ENCODE measurements around the gene CHAF1B.

The CHAF1B gene

DNA sequence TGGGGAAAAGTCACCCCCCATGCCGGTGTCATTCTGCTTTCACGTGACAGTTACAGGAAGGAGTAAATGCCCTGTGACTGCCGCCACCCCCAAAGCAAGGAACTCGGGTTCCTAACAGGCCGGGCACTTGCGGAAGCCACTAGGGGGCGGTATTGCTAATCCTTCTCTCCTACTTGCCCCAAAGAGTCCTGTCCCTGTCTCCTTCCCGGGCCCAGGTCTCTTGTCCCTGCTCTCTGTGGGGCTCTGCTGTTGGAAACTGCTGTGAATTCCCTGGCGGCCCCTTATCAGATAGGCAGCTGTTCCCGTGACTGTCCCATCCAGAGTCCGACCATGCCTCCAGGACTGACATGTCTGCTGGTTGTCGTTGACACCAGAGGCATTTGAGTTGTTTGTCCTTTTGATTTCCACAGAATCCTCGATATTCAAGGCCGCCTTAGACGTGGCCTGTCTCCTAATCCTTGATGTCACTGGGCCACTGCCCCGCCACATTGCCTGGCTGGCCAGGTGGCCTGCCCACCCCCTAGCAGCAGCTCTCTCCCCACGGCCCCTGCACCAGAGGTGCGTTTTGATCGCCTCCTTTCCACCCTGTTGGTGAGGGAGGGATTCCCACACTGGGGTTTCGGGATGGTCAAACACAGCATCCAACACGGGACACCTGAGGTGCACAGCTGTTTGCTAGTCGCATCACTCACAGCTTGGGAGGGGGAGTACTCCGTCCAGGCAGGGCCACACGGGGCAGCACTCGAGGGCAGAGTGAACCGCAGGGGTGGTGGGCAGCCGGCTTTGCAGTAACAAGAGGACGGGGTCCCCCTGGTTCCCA lies 37.3 kb downstream of the CHAF1B start:
- DNase-seq (ENCODE audit: low read depth, low spot score) = peak; percentile 59
- H3K4me3 ChIP-seq (ENCODE audit: low read length) = no peak overlapping the region

DNA sequence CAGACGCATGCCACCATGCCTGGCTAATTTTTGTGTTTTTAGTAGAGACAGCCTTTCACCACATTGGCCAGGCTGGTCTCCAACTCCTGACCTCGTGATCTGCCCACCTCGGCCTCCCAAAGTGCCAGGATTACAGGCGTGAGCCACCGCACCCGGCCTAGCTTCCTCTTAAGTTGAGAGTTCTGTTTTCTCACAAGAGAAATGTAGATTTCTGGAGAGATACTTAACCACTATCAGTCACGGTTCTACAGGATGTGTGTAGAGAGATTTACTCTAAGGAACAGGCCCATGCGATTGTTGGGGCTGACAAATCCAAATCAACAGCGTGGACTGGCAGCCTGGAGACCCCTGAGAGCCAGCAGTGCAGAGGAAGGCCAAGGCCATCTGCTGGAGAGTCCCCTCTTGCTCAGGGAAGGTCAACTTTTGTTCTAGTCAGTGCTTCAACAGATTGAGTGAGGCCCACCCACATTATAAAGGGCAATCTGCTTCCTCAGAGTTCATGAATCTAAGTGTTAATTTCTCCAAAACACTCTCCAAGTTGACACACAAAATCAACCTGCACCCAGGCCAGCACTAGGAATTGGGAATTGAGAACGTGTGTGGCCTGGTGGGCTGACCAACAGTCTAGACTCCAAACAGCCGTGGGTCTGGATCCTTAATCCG lies 38.7 kb downstream of the CHAF1B start:
- DNase-seq (ENCODE audit: low read depth, low spot score) = peak; percentile 49
- H3K4me3 ChIP-seq (ENCODE audit: low read length) = no peak overlapping the region

DNA sequence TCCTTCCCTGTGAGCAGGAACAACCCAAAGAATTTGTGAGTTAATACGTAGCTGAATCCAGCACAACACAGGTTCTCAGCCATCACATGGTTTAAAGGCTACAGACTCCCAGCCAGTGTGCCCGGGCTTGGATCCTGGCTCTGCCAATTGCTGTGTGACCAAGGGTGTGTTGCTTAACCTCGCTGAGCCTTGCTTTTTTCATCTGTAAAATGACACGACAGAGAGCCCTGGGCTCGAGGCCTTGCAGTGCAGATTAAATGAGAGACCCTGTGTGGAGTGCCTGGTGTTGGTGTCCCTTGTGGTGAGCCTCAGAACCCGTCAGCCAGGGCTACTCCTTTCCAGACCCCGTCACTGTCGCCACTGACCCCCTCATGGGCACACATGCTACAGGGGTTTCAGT lies 39.4 kb downstream of the CHAF1B start:
- H3K4me3 ChIP-seq (ENCODE audit: low read length) = no peak overlapping the region
- DNase-seq (ENCODE audit: low read depth, low spot score) = no peak

DNA sequence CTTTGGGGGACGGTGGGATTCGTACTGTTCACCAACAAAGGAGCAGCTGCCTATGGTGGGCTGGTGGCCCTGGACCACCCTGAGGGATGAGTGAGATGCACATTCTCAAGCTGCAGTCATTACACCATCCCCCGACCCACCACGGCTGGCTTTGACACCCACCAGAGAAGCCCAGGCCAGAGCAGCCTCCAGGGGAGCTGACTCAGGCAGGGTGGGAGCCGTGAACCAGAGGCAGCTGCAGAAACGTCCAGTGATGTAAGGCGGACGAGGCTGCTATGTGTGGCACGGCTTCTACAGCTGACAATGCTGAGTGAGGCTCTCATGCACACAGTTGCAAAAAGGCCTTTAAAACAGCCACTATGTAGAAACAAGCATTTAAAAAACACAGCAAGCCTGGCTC lies 40.1 kb downstream of the CHAF1B start:
- DNase-seq (ENCODE audit: low read depth, low spot score) = no peak
- H3K4me3 ChIP-seq (ENCODE audit: low read length) = no peak overlapping the region

DNA sequence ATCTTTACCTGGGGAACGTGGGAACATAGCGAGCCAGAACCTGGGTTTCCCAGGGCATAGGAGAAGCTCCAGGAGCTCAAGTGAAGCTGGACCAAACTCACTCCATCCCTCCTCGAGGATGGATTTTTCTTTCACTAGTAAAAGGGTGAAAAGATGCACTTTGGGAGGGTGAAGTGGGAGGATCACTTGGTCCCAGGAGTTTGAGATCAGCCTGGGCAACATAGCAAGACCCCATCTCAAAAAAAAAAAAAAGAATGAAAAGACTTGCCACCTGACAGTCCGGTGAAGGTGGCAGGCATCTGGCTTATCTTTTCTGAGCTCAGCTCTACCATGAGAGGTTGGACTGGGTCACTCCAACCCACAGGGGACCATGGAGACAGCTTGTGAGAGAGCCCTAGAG lies 42.3 kb downstream of the CHAF1B start:
- no peak overlapping the region for H3K4me3 ChIP-seq (ENCODE audit: low read length)
- DNase-seq (ENCODE audit: low read depth, low spot score) = no peak

DNA sequence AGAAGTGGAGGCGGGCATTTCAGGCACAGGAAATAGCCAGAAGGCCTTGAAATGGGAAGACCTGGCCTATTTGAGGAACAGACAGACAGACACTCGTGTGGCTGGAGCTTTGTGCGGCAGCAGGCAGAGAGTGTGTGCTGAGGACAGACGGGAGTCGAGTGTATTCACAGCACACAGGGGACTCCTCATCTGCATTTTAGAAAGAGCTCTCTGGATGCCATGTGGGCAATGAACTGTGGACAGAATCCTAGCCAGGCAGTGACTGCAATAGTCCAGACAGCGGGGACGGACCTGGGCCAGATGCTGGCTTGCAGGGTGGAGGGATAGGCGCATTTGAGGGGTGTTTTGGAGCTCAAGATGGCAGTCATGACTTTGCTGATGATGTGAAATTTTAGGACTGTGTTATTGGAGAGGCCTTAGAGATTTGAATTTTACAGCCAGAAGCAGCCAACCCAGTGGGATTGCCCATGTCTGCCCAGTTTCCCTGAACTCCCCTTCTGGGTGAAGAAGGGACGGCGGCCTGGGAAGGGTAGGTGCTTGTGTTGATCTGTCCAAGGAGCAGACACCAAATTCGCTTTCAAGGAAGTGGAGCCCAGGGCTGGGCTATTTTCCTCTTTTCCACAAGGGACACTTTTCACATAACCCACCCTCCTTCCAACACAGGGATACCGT lies 43.7 kb downstream of the CHAF1B start:
- no peak for DNase-seq (ENCODE audit: low read depth, low spot score)
- no peak overlapping the region for H3K4me3 ChIP-seq (ENCODE audit: low read length)

DNA sequence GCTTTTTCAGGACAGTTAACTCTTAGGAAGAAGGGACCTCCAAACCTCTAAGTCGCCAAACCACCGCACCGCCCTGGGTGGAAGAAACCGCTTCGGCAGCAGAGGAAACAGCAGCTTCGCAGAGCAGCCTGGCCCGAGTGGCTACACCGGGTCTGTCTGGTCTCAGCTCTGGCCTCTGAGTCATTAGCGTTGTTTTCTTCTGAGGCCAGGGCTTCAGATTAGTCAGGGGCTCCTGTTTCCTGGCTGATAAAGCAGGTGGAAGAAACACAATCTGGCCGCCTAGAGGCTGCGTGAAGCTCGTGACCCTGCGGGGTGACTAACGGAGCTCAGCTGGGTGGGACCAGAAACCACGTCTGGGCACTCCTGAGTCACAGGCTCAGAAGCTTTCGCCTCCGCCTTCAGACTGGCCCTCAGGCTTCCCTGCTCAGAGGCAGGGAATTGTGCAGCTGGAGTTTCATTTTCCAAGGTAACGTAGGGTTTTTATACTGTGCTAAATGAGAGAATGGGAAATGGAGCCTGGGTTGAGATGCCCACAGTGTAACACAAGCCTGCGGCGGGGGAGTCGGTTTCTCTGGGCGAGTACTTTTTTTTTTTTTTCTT lies 44.9 kb downstream of the CHAF1B start:
- peak; percentile 23 for DNase-seq (ENCODE audit: low read depth, low spot score)

DNA sequence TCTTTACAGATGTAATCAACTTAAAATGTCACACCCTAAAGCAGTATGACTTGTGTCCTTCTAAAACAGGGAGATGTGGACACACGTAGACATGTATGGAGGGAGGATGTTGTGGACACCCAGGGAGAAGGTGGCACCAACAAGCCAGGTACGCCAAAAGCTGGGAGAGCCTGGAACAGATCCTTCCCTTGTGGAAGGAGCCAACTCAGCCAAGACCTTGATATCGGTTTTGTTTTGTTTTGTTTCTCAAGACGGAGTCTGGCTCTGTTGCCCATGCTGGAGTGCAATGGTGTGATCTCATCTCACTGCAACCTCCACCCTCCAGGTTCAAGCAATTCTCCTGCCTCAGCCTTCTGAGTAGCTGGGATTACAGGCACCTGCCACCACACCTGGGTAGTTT lies 45.6 kb downstream of the CHAF1B start:
- H3K4me3 ChIP-seq (ENCODE audit: low read length) = no peak overlapping the region

More for the DNA sequence above, 44.9 kb downstream of the CHAF1B start:
- no peak overlapping the region for H3K4me3 ChIP-seq (ENCODE audit: low read length)

DNA sequence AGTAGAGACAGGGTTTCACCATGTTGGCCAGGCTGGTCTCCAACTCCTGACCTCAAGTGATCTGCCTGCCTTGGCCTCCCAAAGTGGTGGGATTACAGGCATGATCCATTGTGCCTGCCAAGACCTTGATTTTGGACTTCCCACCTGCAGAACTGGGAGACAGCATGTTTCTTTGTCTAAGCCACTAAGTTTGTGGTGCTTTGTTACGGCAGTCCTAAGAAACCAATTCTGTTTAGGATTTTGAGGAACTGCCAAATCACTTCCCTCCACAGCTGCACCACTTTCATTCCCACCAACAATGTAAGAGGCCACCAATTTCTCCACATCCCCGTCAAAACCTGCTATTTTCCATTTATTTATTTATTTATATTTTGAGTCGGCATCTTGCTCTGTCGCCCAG lies 46.1 kb downstream of the CHAF1B start:
- no peak overlapping the region for H3K4me3 ChIP-seq (ENCODE audit: low read length)
- no peak for DNase-seq (ENCODE audit: low read depth, low spot score)

More for the DNA sequence above, 45.6 kb downstream of the CHAF1B start:
- no peak for DNase-seq (ENCODE audit: low read depth, low spot score)

DNA sequence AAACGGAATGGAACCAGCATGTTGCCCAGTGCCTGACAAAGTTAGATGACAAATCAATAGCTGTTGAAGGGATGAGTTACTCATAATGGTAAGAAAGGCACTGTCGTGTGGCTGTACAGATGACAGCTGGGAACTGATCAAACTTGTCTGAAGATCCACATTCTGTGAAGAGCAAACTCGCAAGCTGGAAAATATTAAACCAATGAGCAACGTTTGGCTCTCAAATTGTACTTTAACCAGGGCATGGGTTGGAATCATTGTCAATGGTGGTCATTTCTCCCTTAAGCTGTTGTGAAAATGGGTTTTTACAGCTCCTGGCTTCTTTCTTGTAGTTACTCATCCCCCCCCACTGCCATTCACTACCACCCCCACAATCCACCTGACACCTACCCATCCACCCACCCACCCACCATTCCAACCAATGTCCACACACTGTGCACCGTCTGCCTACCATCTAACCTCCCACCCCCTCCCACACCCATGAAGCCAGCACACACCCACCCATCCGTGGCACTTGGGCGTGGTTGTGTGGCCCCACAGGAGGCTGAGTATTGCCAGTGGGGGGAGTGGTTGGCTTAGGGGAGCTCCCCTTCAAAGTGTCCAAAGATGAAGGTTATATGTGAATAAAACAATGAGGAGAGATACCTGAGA lies 48.0 kb downstream of the CHAF1B start:
- no peak for DNase-seq (ENCODE audit: low read depth, low spot score)
- H3K4me3 ChIP-seq (ENCODE audit: low read length) = no peak overlapping the region

DNA sequence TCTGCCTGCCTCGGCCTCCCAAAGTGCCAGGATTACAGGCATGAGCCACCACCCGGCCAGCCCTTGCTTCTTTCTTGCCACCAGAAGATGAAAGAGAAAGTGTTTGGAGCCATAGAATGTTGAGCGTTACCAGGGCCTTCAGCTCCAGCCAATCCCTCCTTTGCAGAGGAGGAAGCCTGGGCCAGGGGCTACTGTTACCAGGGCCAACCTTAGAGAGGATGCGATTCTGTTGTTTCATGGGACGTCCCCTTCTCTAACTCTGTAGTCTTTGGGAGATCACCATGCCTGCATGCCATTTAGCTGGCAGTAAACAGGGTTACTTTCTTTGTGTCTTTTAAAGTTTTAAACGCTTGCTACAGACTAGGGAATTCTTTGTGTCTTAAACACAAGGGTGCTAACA lies 49.0 kb downstream of the CHAF1B start:
- no peak for DNase-seq (ENCODE audit: low read depth, low spot score)

DNA sequence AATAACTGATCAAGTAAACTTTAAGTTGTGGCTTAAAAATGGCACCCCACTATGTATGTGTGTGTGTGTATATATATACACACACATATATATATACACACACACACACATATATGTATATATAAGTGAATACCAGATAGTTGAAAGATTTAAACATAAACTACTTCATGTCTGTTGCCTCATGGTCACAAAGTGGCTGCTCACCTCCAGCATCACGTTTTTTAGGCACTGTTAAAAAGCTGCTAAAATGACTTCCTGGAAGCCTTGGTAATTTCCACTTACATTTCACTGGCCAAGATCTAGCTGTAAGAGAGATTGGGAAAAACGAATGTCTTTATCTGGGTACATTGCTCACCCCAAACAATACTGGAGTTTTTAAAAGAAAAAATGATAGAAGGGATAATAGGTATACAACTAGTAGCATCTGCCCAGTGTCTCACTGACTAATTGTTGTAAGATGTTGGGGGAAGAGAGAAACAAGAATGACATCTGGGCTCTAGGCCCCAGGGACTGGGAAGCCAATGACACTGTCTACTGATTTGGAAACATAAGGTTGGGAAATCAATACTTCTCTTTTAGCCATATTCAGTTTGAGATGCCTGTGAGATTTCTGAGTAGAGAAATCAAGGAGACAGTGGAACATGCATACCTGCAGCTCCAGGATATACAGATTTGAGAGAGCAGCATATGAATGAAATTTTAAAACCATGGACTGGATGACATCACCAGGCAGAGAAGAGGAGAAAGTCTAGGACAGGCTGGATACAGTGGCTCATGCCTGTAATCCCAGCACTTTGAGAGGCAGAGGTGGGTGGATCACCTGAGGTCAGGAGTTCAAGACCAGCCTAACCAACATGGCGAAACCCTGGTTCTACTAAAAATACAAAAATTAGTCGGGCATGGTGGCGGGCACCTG lies 51.9 kb downstream of the CHAF1B start:
- DNase-seq (ENCODE audit: low read depth, low spot score) = no peak
- no peak overlapping the region for H3K4me3 ChIP-seq (ENCODE audit: low read length)

More for the DNA sequence above, 49.0 kb downstream of the CHAF1B start:
- no peak overlapping the region for H3K4me3 ChIP-seq (ENCODE audit: low read length)

DNA sequence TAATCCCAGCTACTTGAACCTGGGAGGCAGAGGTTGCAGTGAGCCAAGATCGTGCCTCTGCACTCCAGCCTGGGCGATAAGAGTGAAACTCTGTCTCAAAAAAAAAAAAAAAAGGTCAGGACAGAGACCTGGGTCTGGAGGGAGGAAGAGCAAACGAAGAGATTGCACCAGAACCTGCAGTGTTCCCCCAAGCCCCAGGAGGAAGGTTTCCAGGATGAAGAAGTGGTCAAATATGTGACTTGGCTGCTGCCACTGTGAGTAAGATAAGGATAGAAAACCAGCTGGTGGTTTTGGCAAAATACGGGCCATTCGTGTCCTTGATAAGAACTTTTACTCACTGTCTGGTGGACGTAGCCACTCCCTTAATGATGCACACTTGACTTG lies 52.5 kb downstream of the CHAF1B start:
- no peak overlapping the region for H3K4me3 ChIP-seq (ENCODE audit: low read length)
- DNase-seq (ENCODE audit: low read depth, low spot score) = no peak

DNA sequence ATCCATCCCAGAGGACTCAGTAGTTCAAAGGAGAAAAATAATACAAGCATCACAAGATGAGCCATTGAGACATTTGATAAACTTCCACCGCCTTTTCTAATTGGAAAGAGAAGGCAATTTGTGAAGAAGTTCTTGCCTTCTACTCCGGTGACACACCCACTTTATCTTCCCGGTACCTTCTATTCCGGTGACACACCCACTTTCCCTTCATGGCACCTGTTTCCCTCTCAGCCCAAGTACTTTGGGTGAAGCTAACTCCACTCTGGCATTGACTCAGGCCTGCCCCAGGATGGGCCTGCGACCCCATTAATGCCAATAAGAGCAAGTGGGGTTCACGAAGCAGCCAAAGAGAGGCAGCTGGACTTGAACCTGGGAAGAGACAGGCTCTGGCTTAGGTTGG lies 56.5 kb downstream of the CHAF1B start:
- no peak overlapping the region for H3K4me3 ChIP-seq (ENCODE audit: low read length)
- DNase-seq (ENCODE audit: low read depth, low spot score) = no peak

DNA sequence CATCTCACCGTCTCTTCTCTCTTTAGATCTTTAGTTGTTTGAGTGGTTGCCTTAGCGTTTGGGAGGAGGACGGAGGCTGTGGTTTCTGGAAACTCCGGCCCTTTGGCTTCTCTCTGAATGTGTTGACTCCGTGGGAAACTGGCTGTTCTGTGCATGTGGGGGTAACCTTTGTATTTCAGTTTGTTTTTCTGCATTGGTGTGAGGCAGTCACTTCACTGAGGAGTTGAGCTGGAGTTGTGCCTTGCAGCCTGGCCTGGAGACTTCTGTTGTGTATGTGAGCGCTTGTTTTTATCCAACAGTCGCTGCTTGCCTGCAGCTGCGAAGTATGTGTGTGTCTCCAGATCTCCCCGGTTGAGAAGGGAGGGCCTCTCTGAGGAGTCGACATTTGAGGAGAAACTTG lies 61.1 kb downstream of the CHAF1B start:
- DNase-seq (ENCODE audit: low read depth, low spot score) = no peak
- no peak overlapping the region for H3K4me3 ChIP-seq (ENCODE audit: low read length)

DNA sequence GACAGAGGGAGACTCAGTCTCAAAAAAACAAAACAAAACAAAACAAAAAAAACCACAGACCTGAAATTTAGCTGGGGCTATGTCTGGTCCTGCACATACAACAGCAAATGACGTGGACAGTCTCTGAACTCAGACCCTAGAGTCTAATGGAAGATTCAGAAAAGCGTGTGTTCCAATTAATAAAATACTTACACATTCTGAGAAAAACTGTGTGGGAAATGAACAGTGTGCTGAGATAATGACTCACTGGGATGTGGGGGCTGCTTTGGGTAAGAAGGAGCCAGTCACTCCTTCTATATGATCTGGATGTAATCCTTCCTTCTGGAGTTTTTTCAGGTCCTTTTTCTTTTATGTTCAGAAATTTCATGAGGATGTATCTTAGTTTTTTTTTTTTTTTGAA lies 65.3 kb downstream of the CHAF1B start:
- no peak overlapping the region for H3K4me3 ChIP-seq (ENCODE audit: low read length)
- no peak for DNase-seq (ENCODE audit: low read depth, low spot score)

DNA sequence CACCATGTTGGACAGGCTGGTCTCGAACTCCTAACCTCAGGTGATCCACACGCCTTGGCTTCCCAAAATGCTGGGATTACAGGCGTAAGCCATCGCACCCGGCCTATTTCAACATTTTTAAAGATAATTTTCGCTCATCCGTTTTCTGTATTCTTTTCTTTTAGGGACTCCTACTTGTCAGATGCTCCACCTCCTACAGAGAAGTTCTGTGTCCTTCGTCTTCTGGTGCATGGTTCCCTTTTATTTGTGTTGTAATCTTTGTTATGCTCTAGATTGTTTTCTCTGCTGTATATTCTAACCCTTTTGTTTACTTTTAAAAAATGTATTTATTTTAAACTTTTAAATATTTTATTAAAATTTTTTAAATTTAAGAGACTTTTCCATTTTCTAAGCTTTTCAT lies 66.3 kb downstream of the CHAF1B start:
- DNase-seq (ENCODE audit: low read depth, low spot score) = no peak
- H3K4me3 ChIP-seq (ENCODE audit: low read length) = no peak overlapping the region

DNA sequence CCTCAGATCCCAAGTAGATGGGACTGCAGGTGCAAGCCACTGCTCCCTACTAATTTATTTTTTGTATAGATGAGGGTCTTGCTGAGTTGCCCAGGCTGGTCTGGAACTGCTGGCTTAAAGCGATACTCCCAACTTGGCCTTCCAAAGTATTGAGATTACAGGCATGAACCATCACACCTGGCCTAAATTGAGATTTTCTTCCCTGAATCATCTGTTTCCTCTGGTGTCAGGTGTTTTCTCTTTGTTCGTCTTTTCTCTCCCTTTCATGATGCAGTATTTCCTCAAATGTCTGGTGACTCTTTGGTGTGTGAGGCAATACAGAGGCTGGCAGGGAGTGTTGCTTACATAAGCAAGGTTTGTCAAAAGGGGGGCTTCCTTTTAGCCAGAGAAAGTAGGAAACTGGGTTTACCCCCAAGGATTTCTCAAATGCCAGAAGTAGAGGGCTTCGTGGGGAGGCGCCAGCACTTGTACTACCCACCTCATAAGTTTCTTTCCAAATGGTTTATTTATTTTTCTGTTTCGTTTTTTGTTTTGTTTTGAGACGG lies 67.2 kb downstream of the CHAF1B start:
- no peak overlapping the region for H3K4me3 ChIP-seq (ENCODE audit: low read length)

More for the DNA sequence above, 67.2 kb downstream of the CHAF1B start:
- DNase-seq (ENCODE audit: low read depth, low spot score) = no peak
